SH-SY5Y (cell line): Measurements from ENCODE around the gene SERPINB2.

Experiments used
- GATA2 ChIP-seq: IDR thresholded peaks from 2 replicates; pipeline ENCODE4 v1.6.1; 2011; ENCODE audit warnings: mild to moderate bottlenecking, low read depth, low read length
- GATA3 ChIP-seq: IDR thresholded peaks from 2 replicates; pipeline ENCODE4 v1.6.1; 2011; ENCODE audit warnings: low read depth, mild to moderate bottlenecking, low read length, moderate library complexity

- TF ChIP-seq GATA3 (no peak), GATA2 (no peak)
Measured at GRCh38 chr18:63887424-63887823, at the start of gene SERPINB2.
